GM06990 (cell line): Measurements from ENCODE around the gene SCGB1D4.

Experiments
- DNase-seq: peaks from one replicate; pipeline ENCODE4 v3.0.0-alpha.2; 2011; ENCODE audit not compliant: insufficient read length; ENCODE audit errors: extremely low read depth
- H3K27me3 ChIP-seq: replicated peaks from 2 replicates; pipeline ENCODE4 v1.6.0; 2011; ENCODE audit warnings: low read length; ENCODE audit not compliant: control insufficient read depth, insufficient read depth
- H3K36me3 ChIP-seq: 2 replicates; pipeline ENCODE4 v1.5.1; 2011; ENCODE audit warnings: low read length; ENCODE audit not compliant: control insufficient read depth, insufficient read depth
- H3K4me3 ChIP-seq: replicated peaks from 2 replicates; pipeline ENCODE4 v1.5.1; 2011; ENCODE audit warnings: low read depth, mild to moderate bottlenecking, control low read depth, low read length
- CTCF ChIP-seq: IDR thresholded peaks from 2 replicates; pipeline ENCODE4 v1.5.1; 2011; ENCODE audit warnings: low read length, control low read depth, mild to moderate bottlenecking, inconsistent platforms; ENCODE audit not compliant: insufficient read depth, poor library complexity, severe bottlenecking

Gene SCGB1D4

GRCh38 chr11:62324731-62325556 is 26.1 kb upstream of the SCGB1D4 start:
- Histone ChIP-seq H3K4me3 (no peak overlapping the region), H3K36me3 (no peaks in the 10 kb centered on the region), H3K27me3 (no peaks in the 10 kb centered on the region; the same call in 1 of the 2 replicates)
- DNase-seq, result peak; percentile 43
- peak; percentile 90 for TF ChIP-seq CTCF

GRCh38 chr11:62322524-62322923 is 23.6 kb upstream of the SCGB1D4 start:
- no peak overlapping the region for H3K4me3 ChIP-seq
- TF ChIP-seq CTCF, result no peak
- DNase-seq, result no peak
- H3K27me3 ChIP-seq, result no peaks in the 10 kb centered on the region; the same call in 1 of the 2 replicates
- no peaks in the 10 kb centered on the region for H3K36me3 ChIP-seq

- no peak for DNase-seq
- TF ChIP-seq CTCF, result no peak
- Histone ChIP-seq H3K36me3 (no peaks in the 10 kb centered on the region), H3K4me3 (no peak overlapping the region), H3K27me3 (no peaks in the 10 kb centered on the region; the same call in none of the 2 replicates)
These were observed 16.6 kb upstream of the SCGB1D4 start for GRCh38 chr11:62315431-62315830.

GRCh38 chr11:62309991-62310390 is 11.1 kb upstream of the SCGB1D4 start:
- Histone ChIP-seq H3K27me3 (no peaks in the 10 kb centered on the region; the same call in none of the 2 replicates), H3K4me3 (no peak overlapping the region), H3K36me3 (no peaks in the 10 kb centered on the region)
- no peak for DNase-seq
- TF ChIP-seq CTCF, result no peak

GRCh38 chr11:62307950-62308349 is 9.1 kb upstream of the SCGB1D4 start:
- H3K36me3 ChIP-seq, result no peaks in the 10 kb centered on the region
- H3K4me3 ChIP-seq, result no peak overlapping the region
- no peak for DNase-seq
- TF ChIP-seq CTCF, result no peak
- no peaks in the 10 kb centered on the region; the same call in 1 of the 2 replicates for H3K27me3 ChIP-seq
